Memory B cell (primary cell): ENCODE measurements around the gene HLA-F.

ENCODE experiments used
- ATAC-seq: fragments of 150-1000 bp; cut with Tn5 transposase; 2 replicates; pipeline ENCODE4 v1.10.0; 2021; ENCODE audit warnings: low read depth, mild to moderate bottlenecking, moderate library complexity
- DNase-seq, 2 donors: peaks; one replicate each; pipeline ENCODE4 v3.0.0; 2022; ENCODE audit warnings: low spot score in 2 of 2
- H3K27ac Mint-ChIP-seq: one replicate; pipeline ENCODE4 v1.8.0; 2022; ENCODE audit warnings: mild to moderate bottlenecking, moderate library complexity, mixed read lengths
- H3K27me3 Mint-ChIP-seq: one replicate; pipeline ENCODE4 v1.8.0; 2022; ENCODE audit warnings: mixed read lengths
- H3K36me3 Mint-ChIP-seq: one replicate; pipeline ENCODE4 v1.8.0; 2022; ENCODE audit warnings: mild to moderate bottlenecking, mixed read lengths
- H3K4me1 Mint-ChIP-seq: one replicate; pipeline ENCODE4 v1.8.0; 2022; ENCODE audit warnings: mixed read lengths
- H3K4me3 Mint-ChIP-seq: one replicate; pipeline ENCODE4 v1.8.0; 2022; ENCODE audit warnings: mild to moderate bottlenecking, moderate library complexity, mixed read lengths
- H3K9me3 Mint-ChIP-seq: one replicate; pipeline ENCODE4 v1.8.0; 2022; ENCODE audit warnings: mixed read lengths

The HLA-F gene

DNA sequence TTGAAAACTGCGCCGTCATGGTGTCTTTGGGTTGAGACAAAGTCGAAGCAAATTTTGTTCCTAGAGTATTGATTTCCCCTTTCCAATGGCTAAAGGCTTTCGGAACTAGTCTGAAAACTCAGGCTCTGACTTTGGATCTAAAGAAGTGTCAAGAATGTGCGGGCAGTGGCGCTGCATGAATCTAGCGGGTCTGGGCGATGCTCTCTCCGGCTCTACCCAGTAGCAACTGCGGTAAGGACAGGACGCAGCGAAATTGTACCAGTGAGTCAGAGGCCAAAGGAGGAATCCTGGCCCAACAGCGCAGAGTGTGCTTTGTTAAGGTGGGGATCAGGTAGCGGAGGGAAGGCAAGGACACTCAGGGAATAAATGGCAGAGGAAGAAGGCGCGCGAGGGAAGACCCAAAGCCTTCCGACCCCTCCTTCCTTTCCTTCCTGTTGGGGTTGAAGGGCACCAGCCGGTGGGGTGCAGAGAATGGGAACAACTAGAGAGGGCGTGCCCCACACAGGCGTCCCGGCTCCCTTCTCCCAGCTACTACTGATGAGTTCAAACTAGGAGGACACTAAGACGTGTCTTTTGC is 32.1 kb downstream of the HLA-F start:
- no peak overlapping the region for H3K27ac Mint-ChIP-seq
- H3K9me3 Mint-ChIP-seq: no peaks in the 10 kb centered on the region
- ATAC-seq: no peak
- H3K36me3 Mint-ChIP-seq: peaks cover 3% of the 10 kb centered on the region
- H3K27me3 Mint-ChIP-seq: peaks cover 6% of the 10 kb centered on the region
- peaks cover 14% of the 10 kb centered on the region for H3K4me1 Mint-ChIP-seq
- DNase-seq: no peak
- H3K4me3 Mint-ChIP-seq: no peak overlapping the region

- H3K36me3 Mint-ChIP-seq: peaks cover 3% of the 10 kb centered on the region
- H3K9me3 Mint-ChIP-seq: no peaks in the 10 kb centered on the region
- ATAC-seq (no peak), DNase-seq (no peak)
- no peak overlapping the region for H3K4me3 Mint-ChIP-seq
- peaks cover 4% of the 10 kb centered on the region for H3K4me1 Mint-ChIP-seq
- peaks cover 6% of the 10 kb centered on the region for H3K27me3 Mint-ChIP-seq
- no peak overlapping the region for H3K27ac Mint-ChIP-seq
Measured at GRCh38 chr6:29757282-29757681, 34.0 kb downstream of the HLA-F start.

- no peak for ATAC-seq
- DNase-seq: no peak
- H3K4me3 Mint-ChIP-seq: no peak overlapping the region
- peaks cover 3% of the 10 kb centered on the region for H3K36me3 Mint-ChIP-seq
- H3K4me1 Mint-ChIP-seq: peaks cover 2% of the 10 kb centered on the region
- H3K27me3 Mint-ChIP-seq: peaks cover 6% of the 10 kb centered on the region
- no peaks in the 10 kb centered on the region for H3K9me3 Mint-ChIP-seq
- no peak overlapping the region for H3K27ac Mint-ChIP-seq
Measured at GRCh38 chr6:29757701-29758293, 34.6 kb downstream of the HLA-F start.

GRCh38 chr6:29758761-29759160 is 35.5 kb downstream of the HLA-F start:
- H3K4me1 Mint-ChIP-seq: no peaks in the 10 kb centered on the region
- no peak for DNase-seq

DNA sequence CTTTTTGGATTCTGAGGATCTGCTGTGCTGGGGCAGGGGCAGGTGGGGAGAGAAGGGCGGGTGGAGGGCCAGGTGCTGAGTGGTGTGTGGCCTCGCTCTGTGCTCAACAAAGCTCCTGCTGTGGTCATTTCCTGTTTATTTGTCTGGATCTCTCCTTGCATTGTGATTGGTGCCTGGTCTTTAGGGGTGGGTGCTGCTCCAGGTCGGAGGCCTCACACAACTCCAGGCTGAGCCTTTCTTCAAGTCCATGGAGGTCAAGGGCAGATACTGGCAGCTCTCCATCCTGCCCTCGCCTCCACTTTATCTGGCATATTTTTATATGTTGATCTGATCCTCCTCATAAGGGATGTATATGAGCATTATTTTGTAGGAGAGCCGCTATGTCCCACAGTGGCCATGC is 36.2 kb downstream of the HLA-F start:
- no peak for ATAC-seq
- no peak for DNase-seq
- Mint-ChIP-seq H3K9me3 (no peaks in the 10 kb centered on the region), H3K4me1 (no peaks in the 10 kb centered on the region), H3K27ac (no peak overlapping the region), H3K4me3 (no peak overlapping the region), H3K36me3 (peaks cover 3% of the 10 kb centered on the region), H3K27me3 (peaks cover 6% of the 10 kb centered on the region)

More at GRCh38 chr6:29758761-29759160, 35.5 kb downstream of the HLA-F start:
- H3K27ac Mint-ChIP-seq: no peak overlapping the region
- ATAC-seq: no peak
- peaks cover 3% of the 10 kb centered on the region for H3K36me3 Mint-ChIP-seq
- H3K4me3 Mint-ChIP-seq: no peak overlapping the region
- no peaks in the 10 kb centered on the region for H3K9me3 Mint-ChIP-seq
- peaks cover 6% of the 10 kb centered on the region for H3K27me3 Mint-ChIP-seq

DNA sequence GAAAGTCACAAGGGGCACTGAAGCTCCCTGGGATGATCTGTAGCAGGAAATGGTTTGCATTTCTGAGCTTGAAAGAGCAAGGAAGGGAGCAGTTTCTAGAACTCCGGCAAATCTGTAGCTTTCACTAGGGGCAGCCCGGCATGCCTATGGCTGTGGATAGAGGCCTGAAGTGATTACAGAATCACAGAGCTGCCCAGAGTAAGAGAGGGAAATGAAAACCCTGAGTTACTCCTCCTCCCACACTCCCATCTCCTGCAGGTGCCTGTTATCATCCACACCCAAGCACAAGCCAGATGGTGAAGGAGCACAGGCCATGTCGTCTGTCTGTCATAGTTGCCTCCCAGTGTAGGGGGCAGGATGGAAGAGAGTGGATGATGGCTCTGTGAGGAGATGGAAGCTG is 37.1 kb downstream of the HLA-F start:
- no peak for ATAC-seq
- no peaks in the 10 kb centered on the region for H3K4me1 Mint-ChIP-seq

DNA sequence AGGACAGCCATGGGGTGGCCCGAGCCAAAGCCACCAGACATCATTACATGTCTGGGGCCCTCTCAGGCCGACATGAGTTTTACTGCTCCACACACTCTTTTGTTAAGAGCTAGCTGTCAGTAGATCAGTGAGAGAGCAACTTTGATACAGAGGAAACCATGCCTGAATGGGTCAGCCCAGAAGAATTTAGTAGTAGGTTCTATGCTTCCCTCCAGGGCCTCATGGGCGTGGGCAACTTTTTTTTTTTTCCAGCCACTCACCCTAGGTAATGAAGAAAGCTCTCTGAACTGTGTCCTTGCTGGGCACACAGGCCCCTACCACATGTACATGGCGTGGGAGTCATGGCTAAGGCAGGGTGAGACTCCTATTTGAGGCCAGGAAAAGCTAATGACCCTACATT is 38.8 kb downstream of the HLA-F start:
- no peak overlapping the region for H3K27ac Mint-ChIP-seq
- ATAC-seq: no peak

More for the DNA sequence above, 37.1 kb downstream of the HLA-F start:
- no peak for DNase-seq
- no peak overlapping the region for H3K4me3 Mint-ChIP-seq
- H3K9me3 Mint-ChIP-seq: no peaks in the 10 kb centered on the region
- H3K36me3 Mint-ChIP-seq: peaks cover 3% of the 10 kb centered on the region
- no peak overlapping the region for H3K27ac Mint-ChIP-seq
- H3K27me3 Mint-ChIP-seq: peaks cover 6% of the 10 kb centered on the region

DNA sequence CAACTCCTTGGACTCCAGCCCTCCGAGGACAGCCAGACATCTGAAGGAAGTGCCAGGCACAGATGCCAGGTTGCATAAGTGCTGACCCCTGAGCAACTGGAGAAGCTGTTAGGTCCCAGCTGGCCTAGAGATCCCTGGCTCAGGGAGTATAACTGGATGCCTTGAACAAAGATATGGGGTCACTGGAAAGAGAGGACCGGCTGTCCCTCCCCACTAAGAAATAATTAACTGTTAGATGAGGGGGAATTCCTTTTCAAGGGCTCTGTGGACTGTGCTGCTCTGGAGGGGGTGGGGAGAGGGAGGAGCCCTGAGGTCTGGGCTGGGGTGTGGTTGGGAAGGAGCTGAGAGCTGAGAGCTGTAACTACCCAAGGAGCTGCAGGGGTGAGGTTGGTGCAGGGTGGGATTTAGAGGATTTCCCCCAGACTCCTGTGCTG is 39.6 kb downstream of the HLA-F start:
- no peaks in the 10 kb centered on the region for H3K9me3 Mint-ChIP-seq
- H3K27me3 Mint-ChIP-seq: peaks cover 9% of the 10 kb centered on the region
- ATAC-seq (no peak), DNase-seq (no peak)
- no peak overlapping the region for H3K4me3 Mint-ChIP-seq
- no peak overlapping the region for H3K27ac Mint-ChIP-seq
- no peaks in the 10 kb centered on the region for H3K4me1 Mint-ChIP-seq
- H3K36me3 Mint-ChIP-seq: no peaks in the 10 kb centered on the region

More for the DNA sequence above, 38.8 kb downstream of the HLA-F start:
- no peaks in the 10 kb centered on the region for H3K9me3 Mint-ChIP-seq
- peaks cover 3% of the 10 kb centered on the region for H3K36me3 Mint-ChIP-seq
- no peaks in the 10 kb centered on the region for H3K4me1 Mint-ChIP-seq
- peaks cover 12% of the 10 kb centered on the region for H3K27me3 Mint-ChIP-seq
- no peak for DNase-seq
- H3K4me3 Mint-ChIP-seq: no peak overlapping the region

DNA sequence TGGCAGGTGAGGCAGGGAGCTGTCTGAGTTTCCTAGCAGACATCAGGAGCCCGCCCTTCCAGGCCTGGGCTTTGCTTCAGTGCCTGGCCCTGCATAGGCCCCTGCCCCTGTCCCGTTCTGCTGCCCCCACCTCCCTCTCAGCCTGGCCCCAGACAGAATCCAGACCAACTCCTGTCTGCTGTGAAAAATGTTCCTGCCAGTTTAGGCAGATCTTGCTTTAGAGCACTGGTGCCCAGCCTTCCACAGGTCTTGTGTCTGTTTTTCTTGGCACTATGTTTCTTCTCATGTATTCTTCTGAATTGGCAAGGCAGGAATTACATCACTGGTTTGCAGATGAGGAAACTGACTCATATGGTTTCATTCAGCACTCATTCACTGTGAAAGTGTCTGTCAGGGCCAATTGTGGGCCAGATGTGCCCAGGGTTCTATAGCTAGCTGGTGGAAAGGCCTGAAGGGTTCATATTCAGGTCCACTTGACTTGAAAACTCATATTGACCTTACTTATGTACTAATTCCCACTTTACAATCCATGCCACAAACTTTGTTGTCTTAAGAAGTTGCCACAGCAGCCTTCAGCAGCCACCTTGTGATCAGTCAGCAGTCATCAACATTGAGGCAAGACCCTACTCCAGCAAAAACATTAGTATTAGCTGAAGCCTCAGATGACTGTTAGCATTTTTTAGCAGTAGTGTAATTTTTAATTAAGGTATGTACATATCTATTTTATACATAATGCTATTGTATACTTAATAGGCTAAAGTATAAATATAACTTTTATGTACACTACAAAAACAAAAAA is 40.5 kb downstream of the HLA-F start:
- Mint-ChIP-seq H3K9me3 (no peaks in the 10 kb centered on the region), H3K36me3 (no peaks in the 10 kb centered on the region), H3K27ac (no peak overlapping the region), H3K4me3 (no peak overlapping the region), H3K27me3 (peaks cover 11% of the 10 kb centered on the region), H3K4me1 (no peaks in the 10 kb centered on the region)
- DNase-seq (no peak), ATAC-seq (no peak)

DNA sequence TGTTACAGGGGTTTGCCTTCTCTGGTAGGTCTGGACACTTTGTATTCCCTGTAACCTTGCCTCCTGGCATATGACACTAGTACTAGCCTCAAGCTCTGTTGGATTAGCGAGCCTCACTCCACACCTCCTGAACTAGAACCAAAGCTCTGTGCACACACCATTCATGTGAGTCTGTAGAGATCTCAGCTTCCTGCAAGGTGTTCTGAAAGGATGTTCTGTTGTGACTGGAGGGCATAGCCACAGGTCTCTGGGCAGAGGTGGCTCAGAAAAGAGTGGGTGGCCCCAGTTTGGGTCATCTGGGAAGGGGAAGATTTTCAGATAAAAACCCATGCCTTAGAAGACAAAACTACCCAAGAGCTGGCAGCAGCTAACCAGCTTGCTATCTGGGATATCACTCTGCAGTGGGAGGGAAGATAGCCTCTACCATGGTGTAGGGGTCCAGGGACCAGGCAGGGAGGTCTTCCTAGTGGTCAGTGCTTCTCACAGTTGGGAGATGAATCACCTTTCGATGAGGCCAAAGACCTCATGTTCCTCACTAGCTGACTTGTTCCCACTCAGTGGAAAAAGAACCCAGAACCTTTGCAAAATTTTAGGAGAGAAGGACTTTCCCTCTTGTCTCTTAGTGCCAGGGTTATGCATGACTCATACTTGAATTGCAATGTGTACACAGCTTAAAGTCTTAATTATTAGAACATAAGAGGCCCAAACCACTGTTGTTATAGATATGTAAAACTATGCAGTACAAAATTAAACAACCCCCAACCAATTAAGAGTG is 41.4 kb downstream of the HLA-F start:
- Mint-ChIP-seq H3K4me3 (no peak overlapping the region), H3K9me3 (no peaks in the 10 kb centered on the region), H3K27me3 (peaks cover 13% of the 10 kb centered on the region), H3K27ac (no peak overlapping the region), H3K36me3 (no peaks in the 10 kb centered on the region), H3K4me1 (no peaks in the 10 kb centered on the region)
- ATAC-seq (no peak), DNase-seq (no peak)

GRCh38 chr6:29769336-29769735 is 46.1 kb downstream of the HLA-F start:
- H3K4me3 Mint-ChIP-seq: no peak overlapping the region
- H3K36me3 Mint-ChIP-seq: no peaks in the 10 kb centered on the region
- no peaks in the 10 kb centered on the region for H3K4me1 Mint-ChIP-seq
- H3K27ac Mint-ChIP-seq: no peak overlapping the region
- no peaks in the 10 kb centered on the region for H3K9me3 Mint-ChIP-seq
- H3K27me3 Mint-ChIP-seq: peaks cover 23% of the 10 kb centered on the region
- ATAC-seq (no peak), DNase-seq (no peak)

GRCh38 chr6:29770306-29770705 is 47.1 kb downstream of the HLA-F start:
- Mint-ChIP-seq H3K4me1 (no peaks in the 10 kb centered on the region), H3K27ac (no peak overlapping the region), H3K36me3 (no peaks in the 10 kb centered on the region), H3K27me3 (peaks cover 24% of the 10 kb centered on the region), H3K9me3 (no peaks in the 10 kb centered on the region), H3K4me3 (no peak overlapping the region)
- DNase-seq (no peak), ATAC-seq (no peak)

DNA sequence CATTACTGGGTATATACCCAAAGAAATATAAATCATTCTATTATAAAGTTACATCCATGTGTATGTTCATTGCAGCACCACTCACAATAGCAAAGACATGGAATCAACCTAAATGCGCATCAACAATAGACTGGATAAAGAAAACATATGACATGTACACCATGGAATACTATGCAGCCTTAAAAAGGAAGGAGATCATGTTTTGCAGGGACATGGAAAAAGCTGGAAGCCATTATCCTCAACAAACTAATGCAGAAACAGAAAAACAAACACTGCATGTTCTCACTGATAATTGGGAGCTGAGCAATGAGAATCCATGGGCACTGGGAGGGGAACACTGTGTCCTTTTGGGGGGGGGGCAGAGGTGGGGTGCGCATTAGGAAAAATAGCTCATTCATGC is 53.5 kb downstream of the HLA-F start:
- no peaks in the 10 kb centered on the region for H3K4me1 Mint-ChIP-seq
- H3K9me3 Mint-ChIP-seq: peaks cover 7% of the 10 kb centered on the region
- DNase-seq (no peak), ATAC-seq (no peak)
- peaks cover 3% of the 10 kb centered on the region for H3K36me3 Mint-ChIP-seq
- H3K4me3 Mint-ChIP-seq: no peak overlapping the region
- no peak overlapping the region for H3K27ac Mint-ChIP-seq
- H3K27me3 Mint-ChIP-seq: peaks cover 23% of the 10 kb centered on the region
